Mucosa of stomach (tissue), 1 donor: ENCODE results near the gene HSPA1B.
"Not testable (repeated sequence)": the region's sequence is repeated elsewhere in the genome, so short reads cannot be mapped to it uniquely, and the experiment has no call there.

Source experiments
- H3K27me3 ChIP-seq: one replicate; pipeline ENCODE4 v1.7.0; 2013; ENCODE audit warnings: mild to moderate bottlenecking, low read length; ENCODE audit not compliant: control insufficient read depth, insufficient read depth
- H3K36me3 ChIP-seq: one replicate; pipeline ENCODE4 v1.7.0; 2013; ENCODE audit warnings: low read length; ENCODE audit not compliant: control insufficient read depth, insufficient read depth
- H3K4me1 ChIP-seq: one replicate; pipeline ENCODE4 v1.7.0; 2013; ENCODE audit warnings: mild to moderate bottlenecking, low read length; ENCODE audit not compliant: control insufficient read depth, insufficient read depth
- H3K4me3 ChIP-seq: one replicate; pipeline ENCODE4 v1.7.0; 2013; ENCODE audit warnings: low read length
- H3K9ac ChIP-seq: one replicate; pipeline ENCODE4 v1.7.0; 2013; ENCODE audit warnings: mild to moderate bottlenecking, low read length, moderate library complexity
- H3K9me3 ChIP-seq: one replicate; pipeline ENCODE4 v1.7.0; 2013; ENCODE audit warnings: mild to moderate bottlenecking, low read length, moderate library complexity; ENCODE audit not compliant: control insufficient read depth
- donor health status: Pancreatic carcinoma.

HSPA1B gene

GRCh38 chr6:31792090-31792374 is 35.5 kb upstream of the HSPA1B start:
- peaks cover 9% of the 10 kb centered on the region for H3K4me1 ChIP-seq
- no peak overlapping the region for H3K9ac ChIP-seq
- H3K36me3 ChIP-seq = no peaks in the 10 kb centered on the region

DNA sequence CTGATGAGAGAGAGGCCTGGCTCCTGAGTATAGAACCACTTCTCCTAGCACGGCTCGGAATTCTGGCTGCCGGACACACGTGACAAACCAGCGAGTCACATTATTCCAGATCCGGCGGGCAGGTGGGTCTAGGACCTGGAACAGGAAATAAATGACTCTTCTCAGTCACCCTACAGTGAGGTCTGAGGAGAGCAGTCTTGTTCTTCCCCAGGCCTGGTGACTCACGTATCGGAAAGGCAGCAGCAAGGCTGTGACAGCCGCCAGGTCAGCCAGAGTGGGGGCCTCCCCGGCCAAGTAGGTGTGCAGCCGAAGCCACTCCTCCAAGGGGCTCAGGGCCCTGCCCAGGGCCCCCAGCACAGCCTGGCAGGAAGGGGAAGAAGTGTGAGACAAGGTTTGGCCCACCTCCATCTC is 34.8 kb upstream of the HSPA1B start:
- H3K9me3 ChIP-seq = no peaks in the 10 kb centered on the region
- H3K27me3 ChIP-seq = no peaks in the 10 kb centered on the region
- H3K36me3 ChIP-seq = no peaks in the 10 kb centered on the region
- no peak overlapping the region for H3K4me3 ChIP-seq
- H3K9ac ChIP-seq = no peak overlapping the region
- H3K4me1 ChIP-seq = peaks cover 9% of the 10 kb centered on the region

More at GRCh38 chr6:31792090-31792374, 35.5 kb upstream of the HSPA1B start:
- Histone ChIP-seq H3K27me3 (no peaks in the 10 kb centered on the region), H3K9me3 (no peaks in the 10 kb centered on the region), H3K4me3 (no peak overlapping the region)

DNA sequence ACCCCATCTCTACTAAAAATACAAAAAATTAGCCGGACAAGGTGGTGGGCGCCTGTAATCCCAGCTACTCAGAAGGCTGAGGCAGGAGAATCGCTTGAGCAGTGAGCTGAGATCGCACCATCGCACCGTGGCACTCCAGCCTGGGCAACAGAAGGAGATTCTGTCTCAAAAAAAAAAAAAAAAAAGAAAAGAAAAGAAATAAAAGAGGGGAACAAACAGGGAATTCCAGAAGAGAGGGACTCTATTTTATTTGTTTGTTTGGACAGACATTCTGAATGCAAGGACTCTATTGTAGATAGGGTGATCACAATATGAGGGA is 33.7 kb upstream of the HSPA1B start:
- peak overlapping the region; percentile 98 for H3K9ac ChIP-seq
- not testable (repeated sequence) for H3K27me3 ChIP-seq, H3K4me3 ChIP-seq, H3K4me1 ChIP-seq, H3K36me3 ChIP-seq, H3K9me3 ChIP-seq

GRCh38 chr6:31794294-31794865 is 33.2 kb upstream of the HSPA1B start:
- no peaks in the 10 kb centered on the region for H3K27me3 ChIP-seq
- H3K4me1 ChIP-seq = peaks cover 9% of the 10 kb centered on the region
- H3K9me3 ChIP-seq = no peaks in the 10 kb centered on the region
- peak overlapping the region; percentile 77 for H3K4me3 ChIP-seq
- no peaks in the 10 kb centered on the region for H3K36me3 ChIP-seq
- peak overlapping the region; percentile 98 for H3K9ac ChIP-seq

GRCh38 chr6:31794866-31795615 is 32.5 kb upstream of the HSPA1B start:
- no peaks in the 10 kb centered on the region for H3K36me3 ChIP-seq
- H3K9me3 ChIP-seq = no peaks in the 10 kb centered on the region

DNA sequence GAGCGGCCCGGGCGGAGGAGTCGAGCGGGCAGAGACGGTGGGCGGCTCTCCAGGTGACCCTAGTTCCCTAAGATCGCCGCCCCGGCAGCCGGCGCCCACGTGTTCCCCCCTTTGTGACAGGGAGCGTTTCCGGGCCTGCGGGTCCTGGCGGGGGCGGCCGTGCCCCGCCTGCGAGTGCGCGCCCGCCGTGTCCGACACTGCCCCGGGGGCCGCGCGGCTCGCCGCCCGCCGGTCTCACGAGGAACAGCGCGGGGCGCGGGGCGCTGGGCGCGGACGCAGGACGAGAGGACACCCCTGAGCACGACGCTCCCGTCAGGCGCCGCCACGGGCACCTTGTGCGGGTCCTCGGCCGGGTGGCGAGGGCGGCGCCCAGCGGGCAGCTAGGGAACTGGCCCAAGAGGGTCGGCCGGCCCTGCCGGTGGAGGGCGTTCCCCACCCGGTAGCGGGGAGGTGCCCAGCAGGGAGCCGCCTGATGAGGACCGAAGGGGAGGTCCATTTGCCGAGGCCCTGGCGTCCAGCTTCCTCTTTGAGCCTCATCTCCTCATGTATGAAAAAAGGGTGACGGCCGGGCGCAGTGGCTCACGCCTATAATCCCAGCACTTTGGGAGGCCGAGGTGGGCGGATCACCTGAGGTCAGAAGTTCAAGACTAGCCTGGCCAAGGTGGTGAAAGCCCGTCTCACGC is 31.8 kb upstream of the HSPA1B start, which contains the start of gene VARS1:
TSS of gene VARS1 (minus strand) at position 137 of the 683 bp plus-strand sequence. CDS start 535 bp downstream, outside the sequence.
- peak within 1 kb of the TSS; percentile 77 for H3K4me3 ChIP-seq
- peaks cover 9% of the 10 kb centered on the region for H3K4me1 ChIP-seq
- no peaks in the 10 kb centered on the region for H3K27me3 ChIP-seq
- no peaks in the 10 kb centered on the region for H3K9me3 ChIP-seq
- H3K36me3 ChIP-seq = no peaks in the 10 kb centered on the region
- H3K9ac ChIP-seq = peak within 1 kb of the TSS; percentile 98

More at GRCh38 chr6:31794866-31795615, 32.5 kb upstream of the HSPA1B start:
- Histone ChIP-seq H3K27me3 (no peaks in the 10 kb centered on the region), H3K9ac (peak overlapping the region; percentile 98), H3K4me3 (peak overlapping the region; percentile 77), H3K4me1 (peaks cover 9% of the 10 kb centered on the region)

DNA sequence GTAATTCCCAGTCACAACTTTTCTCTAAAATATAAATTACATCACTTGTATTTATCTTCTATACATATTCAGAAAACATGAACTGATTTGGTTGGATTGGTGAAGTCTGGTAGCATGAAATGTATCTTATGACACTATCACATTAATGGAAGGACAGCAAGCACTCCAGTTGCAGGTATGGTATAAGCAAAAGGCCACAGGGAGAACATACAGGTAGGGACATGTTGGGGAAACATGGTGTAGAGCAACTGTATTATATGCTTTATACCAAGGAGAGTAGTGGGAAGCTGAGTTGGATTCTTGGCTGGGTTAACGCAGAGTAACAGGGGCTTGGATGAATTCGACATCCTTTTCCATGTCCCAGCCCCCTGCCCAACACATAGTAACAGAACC is 30.5 kb upstream of the HSPA1B start:
- Histone ChIP-seq H3K4me1 (peaks cover 9% of the 10 kb centered on the region), H3K9me3 (no peaks in the 10 kb centered on the region), H3K36me3 (no peaks in the 10 kb centered on the region)

GRCh38 chr6:31797588-31797987 is 29.9 kb upstream of the HSPA1B start:
- Histone ChIP-seq H3K9ac (no peak overlapping the region), H3K27me3 (no peaks in the 10 kb centered on the region), H3K4me1 (peaks cover 9% of the 10 kb centered on the region), H3K36me3 (no peaks in the 10 kb centered on the region), H3K9me3 (no peaks in the 10 kb centered on the region), H3K4me3 (no peak overlapping the region)

More for the DNA sequence above, 30.5 kb upstream of the HSPA1B start:
- Histone ChIP-seq H3K9ac (no peak overlapping the region), H3K4me3 (no peak overlapping the region), H3K27me3 (no peaks in the 10 kb centered on the region)

DNA sequence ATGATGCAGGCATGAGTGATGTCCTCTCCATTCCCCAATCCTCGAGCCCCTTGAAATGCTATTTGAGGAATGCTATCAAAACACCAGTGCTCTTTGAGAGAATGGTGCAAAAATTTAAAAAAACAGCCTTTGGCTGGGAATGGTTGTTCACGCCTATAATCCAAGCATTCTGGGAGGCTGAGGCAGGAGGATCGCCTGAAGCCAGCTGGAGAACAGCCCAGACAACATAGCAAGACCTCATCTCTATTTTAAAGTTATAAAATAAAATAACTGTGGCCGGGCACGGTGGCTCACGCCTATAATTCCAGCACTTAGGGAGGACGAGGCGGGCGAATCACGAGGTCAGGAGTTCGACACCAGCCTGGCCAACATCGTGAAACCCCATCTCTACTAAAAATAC is 27.8 kb upstream of the HSPA1B start:
- Histone ChIP-seq H3K36me3 (no peaks in the 10 kb centered on the region), H3K9ac (no peak overlapping the region), H3K9me3 (no peaks in the 10 kb centered on the region), H3K4me3 (no peak overlapping the region), H3K4me1 (peaks cover 1% of the 10 kb centered on the region), H3K27me3 (no peaks in the 10 kb centered on the region)

DNA sequence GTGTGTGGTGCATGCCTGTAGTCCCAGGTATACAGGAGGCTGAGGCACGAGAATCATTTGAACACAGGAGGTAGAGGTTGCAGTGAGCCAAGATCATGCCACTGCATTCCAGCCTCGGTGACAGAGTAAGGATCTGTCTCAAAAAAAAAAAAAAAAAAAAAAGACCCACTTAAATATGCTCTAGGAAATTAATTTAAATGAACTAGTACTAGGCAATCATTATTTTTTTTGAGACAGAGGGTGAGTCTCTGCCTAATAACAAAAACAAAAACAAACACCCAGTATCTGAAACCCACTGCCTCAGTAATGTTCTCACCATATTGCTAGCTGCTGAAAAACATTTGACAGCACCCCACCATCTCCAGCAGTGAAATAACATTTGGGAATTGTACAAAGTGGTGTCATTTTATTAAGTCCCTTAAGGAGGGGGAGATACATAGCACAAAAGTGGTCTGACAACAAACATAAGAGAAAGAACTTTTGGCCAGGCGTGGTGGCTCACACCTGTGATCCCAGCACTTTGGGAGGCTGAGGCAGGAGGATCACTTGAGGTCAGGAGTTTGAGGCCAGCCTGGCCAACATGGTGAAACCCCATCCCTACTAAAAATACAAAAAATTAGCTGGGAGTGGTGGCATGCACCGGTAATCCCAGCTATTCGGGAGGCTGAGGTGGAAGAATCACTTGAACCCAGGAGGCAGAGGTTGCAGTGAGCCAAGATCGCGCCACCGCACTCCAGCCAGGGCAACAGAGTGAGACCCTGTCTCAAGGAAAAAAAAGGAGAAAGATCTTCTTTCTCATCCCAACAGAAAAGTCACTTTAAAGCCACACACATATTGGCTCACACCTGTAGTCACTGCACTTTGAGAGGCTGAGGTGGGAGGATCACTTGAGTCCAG is 26.3 kb upstream of the HSPA1B start:
- not testable (repeated sequence) for H3K4me3 ChIP-seq, H3K4me1 ChIP-seq, H3K9ac ChIP-seq, H3K36me3 ChIP-seq, H3K27me3 ChIP-seq, H3K9me3 ChIP-seq

DNA sequence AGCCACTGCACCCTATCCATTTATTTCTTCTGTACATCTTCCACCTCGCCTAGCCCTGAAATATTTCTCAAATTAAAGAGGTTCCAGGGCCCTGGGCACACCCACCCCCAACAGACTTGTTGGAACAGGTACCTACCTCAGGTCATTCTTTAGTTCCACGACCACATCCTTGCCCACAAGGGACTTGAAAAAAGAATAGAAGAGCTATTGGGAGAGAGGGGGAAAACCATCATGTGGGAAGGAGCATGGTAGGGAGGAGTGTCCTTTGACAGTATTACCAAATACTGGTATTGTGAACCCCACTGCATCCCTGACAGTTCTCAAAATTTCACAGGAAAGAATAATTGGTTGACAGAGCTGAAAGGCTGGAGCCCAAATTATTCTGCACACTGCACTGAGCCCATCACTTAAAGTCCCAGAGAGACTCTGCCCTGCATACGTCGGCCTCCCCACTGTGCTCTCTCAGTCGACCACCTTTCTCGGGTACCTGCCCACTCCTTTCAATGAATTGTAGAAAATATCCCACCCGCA is 21.5 kb upstream of the HSPA1B start:
- no peaks in the 10 kb centered on the region for H3K27me3 ChIP-seq

More for the DNA sequence above, 21.5 kb upstream of the HSPA1B start:
- H3K9ac ChIP-seq = peak overlapping the region; percentile 78
- peaks cover 14% of the 10 kb centered on the region for H3K4me1 ChIP-seq
- peak overlapping the region; percentile 37 for H3K4me3 ChIP-seq
- H3K9me3 ChIP-seq = no peaks in the 10 kb centered on the region
- H3K36me3 ChIP-seq = no peaks in the 10 kb centered on the region
